Fibroblast of lung (primary cell): ENCODE data around the gene MAGI2.

Experiments
- EZH2 ChIP-seq: IDR thresholded peaks from 2 replicates; pipeline ENCODE4 v1.5.1; 2012; ENCODE audit warnings: low read length, control low read depth, mild to moderate bottlenecking; ENCODE audit errors: missing control alignments
- TF ChIP-seq, protein P1 (sequence below), 2 donors: IDR thresholded peaks in 1 of 2; conservative IDR thresholded peaks in 1 of 2; 1 replicate in 1 of 2; 2 replicates in 1 of 2; pipeline ENCODE4 v1.5.1; 2011 to 2012; ENCODE audit warnings: low read length in 2 of 2, control low read depth in 1 of 2, inconsistent platforms in 1 of 2, low read depth in 1 of 2, mild to moderate bottlenecking in 1 of 2

DNA sequence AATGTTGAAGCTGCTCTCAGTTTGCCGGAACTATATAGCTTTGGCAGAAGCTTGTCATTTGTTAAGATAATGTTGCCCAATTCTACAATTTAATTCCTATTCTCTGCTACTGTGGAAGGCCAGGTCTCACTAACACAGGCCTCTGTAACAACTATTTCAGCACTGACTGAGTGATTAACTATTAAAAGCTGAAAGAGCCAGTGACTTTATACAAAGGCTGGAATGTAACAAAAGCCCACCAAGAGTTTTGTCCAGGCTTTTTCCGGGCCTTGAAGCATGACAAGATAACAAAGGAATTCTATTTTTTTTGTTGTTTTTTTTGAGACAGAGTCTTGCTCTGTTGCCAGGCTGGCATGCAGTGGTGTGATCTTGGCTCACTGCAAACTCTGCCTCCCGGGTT is 859.3 kb downstream of the MAGI2 start:
- TF ChIP-seq, protein P1, sequence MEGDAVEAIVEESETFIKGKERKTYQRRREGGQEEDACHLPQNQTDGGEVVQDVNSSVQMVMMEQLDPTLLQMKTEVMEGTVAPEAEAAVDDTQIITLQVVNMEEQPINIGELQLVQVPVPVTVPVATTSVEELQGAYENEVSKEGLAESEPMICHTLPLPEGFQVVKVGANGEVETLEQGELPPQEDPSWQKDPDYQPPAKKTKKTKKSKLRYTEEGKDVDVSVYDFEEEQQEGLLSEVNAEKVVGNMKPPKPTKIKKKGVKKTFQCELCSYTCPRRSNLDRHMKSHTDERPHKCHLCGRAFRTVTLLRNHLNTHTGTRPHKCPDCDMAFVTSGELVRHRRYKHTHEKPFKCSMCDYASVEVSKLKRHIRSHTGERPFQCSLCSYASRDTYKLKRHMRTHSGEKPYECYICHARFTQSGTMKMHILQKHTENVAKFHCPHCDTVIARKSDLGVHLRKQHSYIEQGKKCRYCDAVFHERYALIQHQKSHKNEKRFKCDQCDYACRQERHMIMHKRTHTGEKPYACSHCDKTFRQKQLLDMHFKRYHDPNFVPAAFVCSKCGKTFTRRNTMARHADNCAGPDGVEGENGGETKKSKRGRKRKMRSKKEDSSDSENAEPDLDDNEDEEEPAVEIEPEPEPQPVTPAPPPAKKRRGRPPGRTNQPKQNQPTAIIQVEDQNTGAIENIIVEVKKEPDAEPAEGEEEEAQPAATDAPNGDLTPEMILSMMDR (conservative IDR thresholded peaks at IDR 0.05 in 1 of 2, IDR thresholded peaks at IDR 0.05 in 1 of 2; ENCODE audit: low read depth in 1 of 2, low read length in 2 of 2): no peak
- TF ChIP-seq EZH2: no peak
